Activated naive CD4-positive, alpha-beta T cell treated with anti-CD3 and anti-CD28 coated beads for 36 hours (primary cell): ENCODE results near the gene PARVG. TPM values are rescaled to one million over a fixed set of nuclear protein-coding genes. Genes with fewer than 3 reads are reported as not detected.

Experiments
- CTCF ChIA-PET: fragments of 350-600 bp; sonication (Branson Sonifier 250); formaldehyde crosslinking; loops from one replicate; lab custom pipeline; 2021; ENCODE audit warnings: antibody characterized with exemption; lab: Charles Lee
- DNase-seq: peaks from one replicate; pipeline ENCODE4 v3.0.0-alpha.2; 2020
- H3K27ac Mint-ChIP-seq: one replicate; pipeline ENCODE4 v1.8.0; 2021; ENCODE audit warnings: mild to moderate bottlenecking, mixed read lengths
- H3K27me3 Mint-ChIP-seq: one replicate; pipeline ENCODE4 v1.8.0; 2021; ENCODE audit warnings: low read depth, mixed read lengths
- H3K36me3 Mint-ChIP-seq: one replicate; pipeline ENCODE4 v1.8.0; 2021; ENCODE audit warnings: low read depth, mixed read lengths
- H3K4me1 Mint-ChIP-seq: one replicate; pipeline ENCODE4 v1.8.0; 2021; ENCODE audit warnings: low read depth, mixed read lengths
- H3K4me3 Mint-ChIP-seq: one replicate; pipeline ENCODE4 v1.8.0; 2021; ENCODE audit warnings: mild to moderate bottlenecking, moderate library complexity, mixed read lengths
- H3K9me3 Mint-ChIP-seq: one replicate; pipeline ENCODE4 v1.8.0; 2021; ENCODE audit warnings: mixed read lengths
- intact Hi-C: fragments of 100-400 bp; cut with micrococcal nuclease; formaldehyde crosslinking; loops from one replicate; pipeline ENCODE4 v1.15.1; 2023
- total RNA-seq, 2 experiments: library from RNA; stranded (reverse); gene quantifications; one replicate each; pipeline ENCODE4 v1.2.3, GENCODE V29; 2021

The PARVG gene
- total RNA-seq, 2 experiments from 2014 or later, result 64.6 to 67.8 TPM

DNA sequence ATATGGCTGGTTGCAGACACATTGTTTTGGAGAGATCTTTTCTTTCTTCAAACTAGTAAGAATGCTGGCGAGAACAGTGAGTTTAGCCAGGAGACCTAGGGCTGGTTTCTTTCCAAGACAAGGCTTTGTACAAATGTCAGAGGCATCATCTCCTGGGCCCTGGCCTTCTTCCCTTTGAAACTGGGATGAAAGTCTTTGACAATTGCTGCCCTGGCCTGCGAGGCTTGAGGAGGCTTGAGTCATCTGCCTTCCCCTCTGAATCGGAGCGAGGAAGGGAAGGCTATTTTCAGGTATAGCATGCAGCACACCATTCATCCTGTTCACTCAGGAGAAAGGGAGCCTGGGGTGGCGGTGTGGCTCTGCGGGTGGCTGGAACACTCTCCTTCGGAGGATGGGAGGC is 21.5 kb upstream of the PARVG start:
- intact Hi-C loops, result no loop called here
- Mint-ChIP-seq H3K9me3 (no peaks in the 10 kb centered on the region), H3K4me3 (no peak overlapping the region), H3K36me3 (no peaks in the 10 kb centered on the region), H3K27me3 (no peaks in the 10 kb centered on the region), H3K27ac (no peak overlapping the region), H3K4me1 (no peaks in the 10 kb centered on the region)
- CTCF ChIA-PET, result no interaction called here
- DNase-seq, result no peak

DNA sequence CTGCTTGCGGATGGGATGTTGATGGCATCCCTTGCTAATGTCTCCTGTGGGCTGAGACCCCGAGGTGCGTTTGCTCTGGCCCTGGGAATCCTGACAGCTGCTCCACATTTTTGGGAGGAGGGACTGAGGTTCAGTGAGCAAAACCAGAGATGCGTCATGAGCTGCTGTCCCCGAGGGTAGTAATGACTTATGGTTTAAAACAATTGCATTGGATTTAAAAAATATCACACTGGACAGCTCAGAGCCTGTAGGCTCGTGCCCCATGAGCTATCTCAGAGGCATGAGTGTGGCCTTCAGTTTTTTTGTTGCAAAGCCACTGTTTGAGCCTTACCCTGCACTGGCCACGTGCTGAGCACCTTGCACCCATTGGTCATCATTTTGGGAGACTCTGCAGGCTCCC is 20.9 kb upstream of the PARVG start:
- no peaks in the 10 kb centered on the region for H3K9me3 Mint-ChIP-seq
- no peak overlapping the region for H3K27ac Mint-ChIP-seq
- H3K4me1 Mint-ChIP-seq, result no peaks in the 10 kb centered on the region
- intact Hi-C loops, result no loop called here
- H3K36me3 Mint-ChIP-seq, result no peaks in the 10 kb centered on the region
- DNase-seq, result no peak
- CTCF ChIA-PET, result no interaction called here
- H3K27me3 Mint-ChIP-seq, result no peaks in the 10 kb centered on the region
- no peak overlapping the region for H3K4me3 Mint-ChIP-seq

DNA sequence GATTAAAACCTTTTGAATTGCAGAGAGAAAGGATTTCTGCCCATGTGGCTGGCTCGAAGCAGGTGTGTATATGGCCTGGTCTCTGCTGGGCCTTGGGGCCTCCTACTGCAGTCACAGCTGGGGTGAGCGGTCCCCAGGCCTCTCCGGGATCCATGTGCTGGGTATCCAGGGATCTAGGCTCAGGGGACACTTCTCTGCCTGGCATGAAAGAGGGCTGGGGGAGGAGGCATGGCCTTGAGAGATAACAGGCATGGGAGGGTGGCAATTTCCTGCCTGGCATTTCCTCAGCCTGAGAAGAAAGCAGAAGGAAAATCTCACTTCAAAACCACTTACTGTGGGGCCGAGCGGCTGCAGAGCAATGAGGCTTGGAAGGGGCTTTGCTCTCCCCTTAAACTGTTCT is 20.3 kb upstream of the PARVG start:
- no peak for DNase-seq
- no peak overlapping the region for H3K4me3 Mint-ChIP-seq
- CTCF ChIA-PET, result interaction anchor here (0.6 kb wide), 1 partner anchor 11 kb away, joined by 3 read pairs; no protein-coding TSS in a partner anchor
- no peak overlapping the region for H3K27ac Mint-ChIP-seq
- no peaks in the 10 kb centered on the region for H3K27me3 Mint-ChIP-seq
- no peaks in the 10 kb centered on the region for H3K36me3 Mint-ChIP-seq
- H3K4me1 Mint-ChIP-seq, result no peaks in the 10 kb centered on the region
- no peaks in the 10 kb centered on the region for H3K9me3 Mint-ChIP-seq
- intact Hi-C loops, result no loop called here

DNA sequence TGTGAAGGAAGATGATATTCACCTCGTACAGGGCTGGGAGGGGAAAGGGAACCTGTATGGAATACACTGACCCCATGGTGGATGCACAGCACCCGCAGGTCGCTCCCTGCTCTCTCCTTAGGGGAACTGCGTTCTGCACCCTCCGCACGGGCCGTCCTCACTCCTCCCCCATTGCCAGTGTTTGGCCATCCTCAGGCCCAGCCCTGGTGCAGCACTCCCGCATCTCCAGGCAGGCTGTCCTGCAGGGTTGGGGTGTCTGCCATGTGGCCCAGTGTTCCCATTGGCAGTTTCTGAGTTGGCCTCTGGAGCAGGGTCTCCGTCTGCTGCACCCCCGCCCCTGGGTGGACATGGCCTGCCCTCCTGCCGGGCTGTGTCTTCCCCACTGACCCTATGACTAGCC is 19.1 kb upstream of the PARVG start:
- CTCF ChIA-PET, result no interaction called here
- Mint-ChIP-seq H3K4me1 (no peaks in the 10 kb centered on the region), H3K27me3 (no peaks in the 10 kb centered on the region), H3K27ac (no peak overlapping the region), H3K9me3 (no peaks in the 10 kb centered on the region), H3K4me3 (no peak overlapping the region), H3K36me3 (no peaks in the 10 kb centered on the region)
- intact Hi-C loops, result no loop called here
- DNase-seq, result no peak

DNA sequence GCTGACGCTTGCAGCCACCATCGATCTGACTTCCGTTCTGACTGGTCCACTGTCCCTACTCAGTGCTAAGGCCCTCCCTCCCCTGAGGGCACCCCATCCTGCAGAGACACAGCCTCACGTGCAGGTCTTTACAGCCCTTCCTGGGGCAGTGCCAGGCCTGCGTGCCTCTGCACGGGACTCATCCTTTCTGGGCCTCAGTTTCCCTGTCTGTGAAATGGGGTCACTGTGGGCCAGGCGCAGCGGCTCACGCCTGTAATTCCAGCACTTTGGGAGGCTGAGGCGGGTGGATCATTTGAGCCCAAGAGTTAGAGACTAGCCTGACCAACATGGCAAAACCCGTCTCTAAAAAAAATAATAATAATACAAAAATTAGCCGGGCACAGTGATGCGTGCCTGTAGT is 17.8 kb upstream of the PARVG start:
- Mint-ChIP-seq H3K9me3 (no peaks in the 10 kb centered on the region), H3K4me3 (no peak overlapping the region), H3K4me1 (no peaks in the 10 kb centered on the region), H3K27ac (no peak overlapping the region), H3K36me3 (no peaks in the 10 kb centered on the region), H3K27me3 (no peaks in the 10 kb centered on the region)
- no peak for DNase-seq
- CTCF ChIA-PET, result no interaction called here
- intact Hi-C loops, result no loop called here

DNA sequence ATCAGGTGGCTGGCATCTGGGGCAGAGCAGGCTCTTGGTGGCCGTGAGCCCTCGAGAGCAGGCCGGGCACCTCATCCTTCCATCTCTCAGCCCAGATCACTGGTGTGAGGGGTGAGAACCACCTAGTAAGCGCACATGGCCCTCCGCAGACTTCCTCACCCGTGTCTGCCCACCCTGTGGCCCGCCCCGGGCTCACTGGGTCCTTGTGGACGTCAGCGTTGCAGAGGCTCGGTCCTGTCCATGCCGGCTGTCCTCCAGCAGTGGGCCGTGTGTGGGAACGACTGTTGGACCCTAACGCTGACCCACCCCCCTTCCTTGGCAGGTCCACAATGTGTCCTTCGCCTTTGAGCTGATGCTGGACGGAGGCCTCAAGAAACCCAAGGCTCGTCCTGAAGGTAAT is 17.2 kb upstream of the PARVG start:
- no peaks in the 10 kb centered on the region for H3K27me3 Mint-ChIP-seq
- H3K9me3 Mint-ChIP-seq, result no peaks in the 10 kb centered on the region
- H3K27ac Mint-ChIP-seq, result no peak overlapping the region
- DNase-seq, result no peak
- intact Hi-C loops, result no loop called here
- H3K4me3 Mint-ChIP-seq, result no peak overlapping the region
- no peaks in the 10 kb centered on the region for H3K36me3 Mint-ChIP-seq
- no peaks in the 10 kb centered on the region for H3K4me1 Mint-ChIP-seq
- CTCF ChIA-PET, result no interaction called here

DNA sequence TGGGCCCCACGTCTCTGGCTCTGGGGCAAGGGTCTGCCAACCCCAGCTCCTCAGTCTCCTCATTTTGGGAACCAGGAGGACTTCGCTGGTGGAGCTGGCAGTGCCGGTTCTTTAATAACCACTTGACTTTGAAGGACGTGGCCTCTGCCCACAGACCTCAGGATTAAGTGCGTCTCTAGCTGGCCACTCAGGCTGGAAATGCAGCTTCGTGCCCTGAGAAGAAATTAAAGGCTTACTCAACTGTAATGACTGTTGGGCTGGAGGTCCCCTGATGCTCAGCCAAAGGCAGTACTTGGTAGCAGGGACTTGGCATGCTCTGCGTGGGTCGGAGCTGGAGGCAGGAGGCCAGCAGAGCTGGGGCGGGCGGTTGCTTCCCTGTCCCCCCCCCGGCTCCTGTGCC is 16.7 kb upstream of the PARVG start:
- no peak for DNase-seq
- Mint-ChIP-seq H3K27ac (no peak overlapping the region), H3K9me3 (no peaks in the 10 kb centered on the region), H3K4me1 (no peaks in the 10 kb centered on the region), H3K36me3 (no peaks in the 10 kb centered on the region), H3K27me3 (no peaks in the 10 kb centered on the region), H3K4me3 (no peak overlapping the region)
- CTCF ChIA-PET, result no interaction called here
- intact Hi-C loops, result no loop called here

DNA sequence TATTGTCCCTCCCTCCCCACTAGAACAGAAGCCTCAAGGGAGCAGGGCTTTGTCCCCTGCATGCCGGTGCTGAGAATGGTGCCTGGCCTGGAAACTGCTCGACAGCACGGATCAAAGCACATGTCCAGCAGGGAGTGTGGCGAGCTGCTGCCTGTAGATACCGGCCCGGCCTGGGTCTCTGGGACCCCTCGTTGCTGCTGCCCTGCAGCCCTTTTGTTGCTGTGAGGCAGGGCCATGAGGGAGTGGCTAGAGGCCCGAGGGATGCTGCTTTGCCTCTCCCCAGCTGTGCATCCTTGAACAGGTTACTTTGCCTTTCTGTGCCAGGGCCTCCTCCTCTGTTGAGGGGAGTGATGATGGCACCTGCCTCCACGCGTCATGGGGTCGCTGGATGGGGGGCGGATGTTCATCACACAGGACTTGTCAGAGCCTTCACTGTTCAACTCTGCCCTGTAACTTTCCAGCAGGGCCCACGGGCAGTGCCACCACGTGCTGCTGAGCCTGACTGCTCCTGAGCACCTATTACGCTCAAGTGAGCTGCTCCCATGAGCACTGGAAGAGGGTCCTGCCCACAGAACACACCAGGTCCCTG is 15.3 kb upstream of the PARVG start:
- CTCF ChIA-PET, result no interaction called here
- Mint-ChIP-seq H3K27ac (no peak overlapping the region), H3K27me3 (no peaks in the 10 kb centered on the region), H3K36me3 (no peaks in the 10 kb centered on the region), H3K4me3 (no peak overlapping the region), H3K9me3 (no peaks in the 10 kb centered on the region), H3K4me1 (no peaks in the 10 kb centered on the region)
- intact Hi-C loops, result no loop called here
- no peak for DNase-seq

DNA sequence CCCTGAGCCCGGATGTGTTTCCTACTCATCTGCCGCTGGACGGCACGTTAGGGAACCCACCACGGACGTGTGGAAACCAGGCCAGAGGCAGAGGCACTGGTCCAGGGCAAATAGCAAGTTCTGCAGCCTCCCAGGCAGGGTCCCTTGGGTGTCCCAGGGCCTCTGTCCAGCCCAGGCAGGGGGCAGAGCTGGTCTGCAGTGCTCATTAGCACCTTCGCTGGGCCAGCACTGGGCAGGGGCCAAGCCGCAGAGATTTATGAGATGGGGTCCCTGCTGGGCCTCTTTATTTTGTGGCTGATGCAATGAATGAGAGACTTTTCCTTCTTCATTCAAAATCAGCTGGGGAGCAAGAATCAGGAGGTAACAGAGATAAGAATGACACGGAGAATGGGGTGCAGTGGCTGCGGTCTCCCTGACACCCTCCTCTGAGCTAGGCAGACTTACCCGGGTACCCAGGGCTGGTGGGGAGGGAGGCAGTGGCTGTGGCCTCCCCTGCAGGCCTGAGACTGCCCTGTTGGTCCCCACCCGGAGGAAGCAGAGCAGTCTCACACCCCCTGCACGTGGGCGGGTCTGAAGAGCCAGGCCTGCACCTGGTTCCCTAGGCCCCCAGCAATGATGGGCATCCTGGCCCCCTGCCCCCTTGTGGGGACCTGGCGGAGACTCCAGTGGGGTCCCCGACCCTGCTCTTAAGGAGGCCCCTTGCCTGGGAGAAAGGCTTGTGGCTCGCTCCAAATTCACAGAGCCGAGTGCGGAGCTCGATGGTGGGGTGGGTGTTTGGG is 14.0 kb upstream of the PARVG start:
- Mint-ChIP-seq H3K9me3 (no peaks in the 10 kb centered on the region), H3K4me3 (no peak overlapping the region), H3K27ac (no peak overlapping the region), H3K27me3 (no peaks in the 10 kb centered on the region), H3K36me3 (no peaks in the 10 kb centered on the region), H3K4me1 (no peaks in the 10 kb centered on the region)
- intact Hi-C loops, result no loop called here
- CTCF ChIA-PET, result no interaction called here
- no peak for DNase-seq

DNA sequence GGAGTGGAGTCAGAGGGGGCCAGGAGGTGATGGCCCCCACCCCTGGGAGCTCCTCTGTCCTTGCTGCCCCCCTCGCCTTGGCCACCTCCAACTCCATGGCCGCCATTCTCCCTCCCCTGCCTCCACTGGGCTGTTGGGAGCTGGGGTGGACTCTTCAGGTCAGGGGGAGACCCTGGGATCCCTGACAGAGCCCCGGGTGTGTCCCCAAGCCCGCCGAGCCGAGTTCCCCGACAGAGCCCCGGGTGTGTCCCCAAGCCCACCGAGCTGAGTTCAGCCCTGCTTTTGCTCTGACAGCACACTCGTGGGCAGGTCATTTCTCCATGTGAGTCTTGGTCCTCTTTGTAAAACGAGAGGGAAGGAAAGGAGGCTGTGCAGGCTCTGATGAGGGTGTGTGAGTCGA is 13.2 kb upstream of the PARVG start:
- Mint-ChIP-seq H3K9me3 (no peaks in the 10 kb centered on the region), H3K27ac (no peak overlapping the region), H3K36me3 (no peaks in the 10 kb centered on the region), H3K4me3 (no peak overlapping the region), H3K4me1 (no peaks in the 10 kb centered on the region), H3K27me3 (no peaks in the 10 kb centered on the region)
- intact Hi-C loops, result no loop called here
- CTCF ChIA-PET, result no interaction called here
- DNase-seq, result no peak

DNA sequence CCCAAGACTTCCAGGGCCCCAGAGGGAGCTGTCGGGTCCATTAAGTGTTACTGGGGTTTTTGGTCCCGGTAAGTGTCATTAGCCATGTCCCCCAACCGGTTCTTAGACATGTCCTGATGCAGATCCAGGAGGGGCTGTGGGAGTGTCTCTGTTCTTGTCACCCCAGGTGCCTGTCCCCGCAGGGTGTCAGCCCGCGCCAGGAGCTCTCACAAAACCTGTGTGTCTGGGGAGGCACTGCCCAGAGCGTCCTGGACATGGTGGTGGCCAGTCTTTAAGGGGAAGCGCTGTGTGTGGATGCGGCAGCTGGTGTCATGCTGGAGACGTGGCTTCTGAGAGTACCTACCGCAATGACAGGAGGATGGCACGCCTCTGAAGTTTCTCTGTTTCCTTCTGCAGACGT is 12.5 kb upstream of the PARVG start:
- DNase-seq, result no peak
- intact Hi-C loops, result no loop called here
- H3K27me3 Mint-ChIP-seq, result no peaks in the 10 kb centered on the region
- no peak overlapping the region for H3K27ac Mint-ChIP-seq
- no peaks in the 10 kb centered on the region for H3K9me3 Mint-ChIP-seq
- no peaks in the 10 kb centered on the region for H3K4me1 Mint-ChIP-seq
- no peaks in the 10 kb centered on the region for H3K36me3 Mint-ChIP-seq
- CTCF ChIA-PET, result no interaction called here
- no peak overlapping the region for H3K4me3 Mint-ChIP-seq

DNA sequence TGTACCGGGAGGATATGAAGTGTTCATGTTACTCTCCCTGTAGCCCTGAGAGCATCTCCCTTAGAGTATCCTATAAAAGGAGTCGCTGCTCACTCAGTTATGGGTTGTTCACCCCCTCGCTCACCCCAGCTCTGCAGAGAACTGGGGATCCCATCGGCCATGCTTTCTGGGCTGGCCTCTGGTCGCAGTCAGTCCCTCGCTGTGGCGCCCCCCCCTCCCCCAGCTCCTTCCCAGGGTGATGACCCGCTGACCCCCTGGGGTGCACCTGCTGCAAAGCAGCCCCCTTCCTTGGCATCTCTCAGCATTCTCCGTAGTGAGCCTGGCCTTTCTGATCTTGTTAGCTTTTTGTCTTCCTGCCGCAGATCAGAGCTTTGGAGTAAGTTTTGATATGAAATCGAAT is 10.3 kb upstream of the PARVG start:
- Mint-ChIP-seq H3K36me3 (no peaks in the 10 kb centered on the region), H3K27me3 (no peaks in the 10 kb centered on the region), H3K4me3 (no peak overlapping the region), H3K9me3 (no peaks in the 10 kb centered on the region), H3K27ac (no peak overlapping the region), H3K4me1 (no peaks in the 10 kb centered on the region)
- CTCF ChIA-PET, result no interaction called here
- no peak for DNase-seq
- intact Hi-C loops, result no loop called here

DNA sequence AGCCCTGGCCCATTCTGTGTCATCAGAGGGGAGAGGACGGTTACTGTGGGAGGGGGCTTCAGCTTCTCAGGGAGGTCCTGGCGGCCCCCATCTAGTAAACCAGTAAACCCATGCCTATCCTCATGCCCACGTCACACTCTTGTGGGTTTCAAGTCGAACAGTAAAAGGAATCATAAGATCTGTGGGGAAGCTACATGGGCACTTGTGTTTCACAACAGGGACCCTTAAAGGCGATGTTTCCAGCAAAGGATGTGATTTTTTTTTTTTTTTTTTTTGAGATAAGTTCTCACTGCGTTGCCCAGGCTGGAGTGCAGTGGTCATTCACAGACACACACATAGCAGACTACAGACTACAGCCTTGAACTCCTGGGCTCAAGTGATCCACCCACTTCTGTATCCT is 9.2 kb upstream of the PARVG start:
- intact Hi-C loops, result no loop called here
- H3K27ac Mint-ChIP-seq, result no peak overlapping the region
- H3K4me1 Mint-ChIP-seq, result no peaks in the 10 kb centered on the region
- DNase-seq, result no peak
- no peaks in the 10 kb centered on the region for H3K36me3 Mint-ChIP-seq
- CTCF ChIA-PET, result interaction anchor here (0.7 kb wide), 1 partner anchor 11 kb away, joined by 3 read pairs; no protein-coding TSS in a partner anchor
- H3K27me3 Mint-ChIP-seq, result no peaks in the 10 kb centered on the region
- H3K4me3 Mint-ChIP-seq, result no peak overlapping the region
- H3K9me3 Mint-ChIP-seq, result no peaks in the 10 kb centered on the region
